ENCODE results near the gene ANKRD35. TPM values are rescaled to one million over a fixed set of nuclear protein-coding genes. Genes with fewer than 3 reads are reported as not detected.
"Not testable (repeated sequence)": the region's sequence is repeated elsewhere in the genome, so short reads cannot be mapped to it uniquely, and the experiment has no call there.

The ANKRD35 gene
- total and polyA plus RNA-seq, 2 of the 8 experiments (the other 6 are each of a cell fraction or from before 2014, with no cell fraction given): 1.6 to 3.0 TPM

GRCh38 chr1:145818095-145818494 lies 67.6 kb downstream of the ANKRD35 start:
- H2AK5ac ChIP-seq (ENCODE audit: low read depth, low read length); H3K23ac ChIP-seq (ENCODE audit: insufficient read length); POLR2A ChIA-PET (ENCODE audit: partially characterized antibody); H3K79me1 ChIP-seq (ENCODE audit: low read depth, low read length); H3K27me3 ChIP-seq (replicated peaks in 1 of 4; ENCODE audit: control insufficient read depth in 3 of 4, extremely low read depth in 1 of 4, insufficient read depth in 3 of 4, low read length in 3 of 4); H4K91ac ChIP-seq (replicated peaks; ENCODE audit: insufficient read length, low read length); FAIRE-seq; H3K4me1 ChIP-seq (replicated peaks in 1 of 4; ENCODE audit: control insufficient read depth in 3 of 4, insufficient read depth in 4 of 4, low read length in 3 of 4); H3K9me3 ChIP-seq (ENCODE audit: insufficient read depth in 2 of 2, low read depth in 1 of 2, low read length in 1 of 2); H4K8ac ChIP-seq (ENCODE audit: extremely low read depth, insufficient read depth, low read length); H3K56ac ChIP-seq (replicated peaks; ENCODE audit: insufficient read length, low read depth, low read length); H3K27ac ChIP-seq (ENCODE audit: low read depth, low read length); DNase-seq (ENCODE audit: low read depth in 1 of 2, low spot score in 2 of 2); H3K4me2 ChIP-seq (ENCODE audit: insufficient read depth in 1 of 2, low read depth in 2 of 2, low read length in 2 of 2); H2AFZ ChIP-seq (ENCODE audit: low read length); H3K18ac ChIP-seq (ENCODE audit: extremely low read depth, low read length); H2BK120ac ChIP-seq (replicated peaks; ENCODE audit: low read depth, low read length); CTCF ChIA-PET (ENCODE audit: partially characterized antibody); H3K9ac ChIP-seq (replicated peaks in 1 of 4; ENCODE audit: extremely low read depth in 1 of 4, low read depth in 3 of 4, low read length in 3 of 4); H3K14ac ChIP-seq (ENCODE audit: insufficient read length); H3K4me3 ChIP-seq (ENCODE audit: extremely low read depth in 1 of 4, insufficient read depth in 2 of 4, low read depth in 3 of 4, low read length in 4 of 4); H2BK5ac ChIP-seq (ENCODE audit: low read depth, low read length); H3K4ac ChIP-seq (replicated peaks; ENCODE audit: insufficient read length, low read depth, low read length); H4K5ac ChIP-seq (ENCODE audit: insufficient read length, low read depth, low read length); H3K23me2 ChIP-seq (ENCODE audit: low read depth, low read length); H2BK15ac ChIP-seq (ENCODE audit: low read length); H3K36me3 ChIP-seq (ENCODE audit: control insufficient read depth in 2 of 4, insufficient read depth in 4 of 4, low read length in 3 of 4); H3K79me2 ChIP-seq (ENCODE audit: control insufficient read depth in 1 of 2, insufficient read depth in 2 of 2, low read length in 2 of 2); H2BK20ac ChIP-seq (ENCODE audit: low read length); H2BK12ac ChIP-seq (ENCODE audit: low read depth, low read length); H4K20me1 ChIP-seq (replicated peaks in 1 of 2; ENCODE audit: control insufficient read depth in 1 of 2, insufficient read depth in 2 of 2, low read length in 2 of 2): not testable (repeated sequence)
- WGBS, 2 experiments (ENCODE audit: extremely low coverage in 1 of 2, insufficient coverage in 1 of 2, insufficient read length in 1 of 2, insufficient replicate concordance in 2 of 2, low coverage in 1 of 2, low lambda C conversion rate in 2 of 2, missing lambda C conversion rate in 1 of 2): 80% methylated on average over 4 of the region's 6 CpGs; no CpG with 5 or more reads in 1 of the 2 experiments

Small RNAs within 50 kb of the gene (microRNA-seq; reads per million reads assigned to microRNA genes)
- gene MIR6736 (ENCODE audit: borderline microRNAs expressed in 2 of 2, borderline number of aligned reads in 2 of 2, borderline replicate concordance in 1 of 2): 0 reads per million in 2 experiments

Small RNAs within 50 kb of the gene (small RNA-seq; reads per million reads assigned to genes)
- gene MIR6736 (ENCODE audit: insufficient read depth): not detected

Other genes with a start within 250 kb of the ANKRD35 start
- gene PDZK1, start 178.5 kb downstream of the ANKRD35 start, total RNA-seq (2021; fragmentation: NEBNext Ultra II Directional; extraction: Animal tissue kit (Norgen Biotek cat#: 25700)): not detected in 2 replicates
- 0.08 and 0.17 TPM in 2 replicates for gene PDZK1, start 178.5 kb downstream of the ANKRD35 start, polyA plus RNA-seq (2011; rRNA removed)
- gene CD160, start 166.4 kb downstream of the ANKRD35 start, total RNA-seq (2021; fragmentation: NEBNext Ultra II Directional; extraction: Animal tissue kit (Norgen Biotek cat#: 25700)): not detected in 2 replicates
- not detected in 2 replicates for gene CD160, start 166.4 kb downstream of the ANKRD35 start, polyA plus RNA-seq (2011; rRNA removed)
- gene RNF115, start 61.8 kb downstream of the ANKRD35 start, total RNA-seq (2021; fragmentation: NEBNext Ultra II Directional; extraction: Animal tissue kit (Norgen Biotek cat#: 25700)): 10.2 and 10.8 TPM in 2 replicates
- 3.0 and 4.7 TPM in 2 replicates for gene RNF115, start 61.8 kb downstream of the ANKRD35 start, polyA plus RNA-seq (2011; rRNA removed)
- 26.2 and 26.8 TPM in 2 replicates for gene POLR3C, start 61.7 kb downstream of the ANKRD35 start, total RNA-seq (2021; fragmentation: NEBNext Ultra II Directional; extraction: Animal tissue kit (Norgen Biotek cat#: 25700))
- gene POLR3C, start 61.7 kb downstream of the ANKRD35 start, polyA plus RNA-seq (2011; rRNA removed): 23.7 and 26.8 TPM in 2 replicates
- 2.7 and 2.8 TPM in 2 replicates for gene NUDT17, start 40.2 kb downstream of the ANKRD35 start, total RNA-seq (2021; fragmentation: NEBNext Ultra II Directional; extraction: Animal tissue kit (Norgen Biotek cat#: 25700))
- gene NUDT17, start 40.2 kb downstream of the ANKRD35 start, polyA plus RNA-seq (2011; rRNA removed): 4.1 and 5.1 TPM in 2 replicates
- 36.7 and 40.7 TPM in 2 replicates for gene PIAS3, start 26.8 kb downstream of the ANKRD35 start, total RNA-seq (2021; fragmentation: NEBNext Ultra II Directional; extraction: Animal tissue kit (Norgen Biotek cat#: 25700))
- gene PIAS3, start 26.8 kb downstream of the ANKRD35 start, polyA plus RNA-seq (2011; rRNA removed): 49.9 and 73.8 TPM in 2 replicates
- gene ITGA10, start 24.2 kb upstream of the ANKRD35 start, total RNA-seq (2021; fragmentation: NEBNext Ultra II Directional; extraction: Animal tissue kit (Norgen Biotek cat#: 25700)): 0.45 and 0.48 TPM in 2 replicates
- gene ITGA10, start 24.2 kb upstream of the ANKRD35 start, polyA plus RNA-seq (2011; rRNA removed): 0.09 and 0.11 TPM in 2 replicates
- gene PEX11B, start 32.9 kb upstream of the ANKRD35 start, total RNA-seq (2021; fragmentation: NEBNext Ultra II Directional; extraction: Animal tissue kit (Norgen Biotek cat#: 25700)): 8.1 and 9.1 TPM in 2 replicates
- gene PEX11B, start 32.9 kb upstream of the ANKRD35 start, polyA plus RNA-seq (2011; rRNA removed): 11.0 and 15.1 TPM in 2 replicates
- gene RBM8A, start 41.6 kb upstream of the ANKRD35 start, total RNA-seq (2021; fragmentation: NEBNext Ultra II Directional; extraction: Animal tissue kit (Norgen Biotek cat#: 25700)): 216 and 222 TPM in 2 replicates
- gene RBM8A, start 41.6 kb upstream of the ANKRD35 start, polyA plus RNA-seq (2011; rRNA removed): 119 and 125 TPM in 2 replicates
- 2.9 and 3.0 TPM in 2 replicates for gene LIX1L, start 72.2 kb upstream of the ANKRD35 start, total RNA-seq (2021; fragmentation: NEBNext Ultra II Directional; extraction: Animal tissue kit (Norgen Biotek cat#: 25700))
- 3.7 and 3.8 TPM in 2 replicates for gene LIX1L, start 72.2 kb upstream of the ANKRD35 start, polyA plus RNA-seq (2011; rRNA removed)
- 0.20 and 0.46 TPM in 2 replicates for gene ANKRD34A, start 78.7 kb upstream of the ANKRD35 start, total RNA-seq (2021; fragmentation: NEBNext Ultra II Directional; extraction: Animal tissue kit (Norgen Biotek cat#: 25700))
- 0.15 and 0.19 TPM in 2 replicates for gene ANKRD34A, start 78.7 kb upstream of the ANKRD35 start, polyA plus RNA-seq (2011; rRNA removed)
- gene POLR3GL, start 78.8 kb upstream of the ANKRD35 start, total RNA-seq (2021; fragmentation: NEBNext Ultra II Directional; extraction: Animal tissue kit (Norgen Biotek cat#: 25700)): 2.3 and 3.1 TPM in 2 replicates
- 3.5 and 3.9 TPM in 2 replicates for gene POLR3GL, start 78.8 kb upstream of the ANKRD35 start, polyA plus RNA-seq (2011; rRNA removed)
- 10.3 and 12.3 TPM in 2 replicates for gene TXNIP, start 110.7 kb upstream of the ANKRD35 start, total RNA-seq (2021; fragmentation: NEBNext Ultra II Directional; extraction: Animal tissue kit (Norgen Biotek cat#: 25700))
- 33.4 and 56.8 TPM in 2 replicates for gene TXNIP, start 110.7 kb upstream of the ANKRD35 start, polyA plus RNA-seq (2011; rRNA removed)
- 0.32 and 0.46 TPM in 2 replicates for gene HJV, start 135.9 kb upstream of the ANKRD35 start, total RNA-seq (2021; fragmentation: NEBNext Ultra II Directional; extraction: Animal tissue kit (Norgen Biotek cat#: 25700))
- 0.42 and 0.70 TPM in 2 replicates for gene HJV, start 135.9 kb upstream of the ANKRD35 start, polyA plus RNA-seq (2011; rRNA removed)

Data from H1 (cell line).